A673 (cell line): ENCODE measurements around the gene EYS. TPM values are rescaled to one million over a fixed set of nuclear protein-coding genes. Genes with fewer than 3 reads are reported as not detected.
"Not testable (repeated sequence)": the region's sequence is repeated elsewhere in the genome, so short reads cannot be mapped to it uniquely, and the experiment has no call there.

Source experiments
- BruUV-seq: library from RNA; stranded (reverse); fragments of 400-500 nt; replicated peaks from 2 replicates; lab custom pipeline; 2021; lab: Mats Ljungman, UMichigan
- CTCF ChIA-PET: fragments of 300-600 bp; sonication (Branson Sonifier 250); formaldehyde crosslinking; loops from one replicate; lab custom pipeline; 2022; ENCODE audit warnings: antibody characterized with exemption; lab: Charles Lee
- POLR2A ChIA-PET: fragments of 300-600 bp; sonication (Branson Sonifier 250); formaldehyde crosslinking; loops from one replicate; lab custom pipeline; 2022; ENCODE audit warnings: antibody characterized with exemption; ENCODE audit not compliant: low non-redundant PET; lab: Charles Lee
- DNase-seq: peaks from one replicate; pipeline ENCODE4 v3.0.0-alpha.2; 2015; ENCODE audit warnings: low spot score
- H3K27ac ChIP-seq: fragments of 200-600 bp; sonication (generic); 2 replicates; pipeline ENCODE4 v1.5.1; 2016; ENCODE audit warnings: mixed run types, low read depth, mild to moderate bottlenecking, mixed read lengths, antibody characterized with exemption, low read length; ENCODE audit not compliant: poor library complexity, severe bottlenecking
- H3K27me3 ChIP-seq: fragments of 200-600 bp; sonication (generic); replicated peaks from 2 replicates; pipeline ENCODE4 v1.6.1; 2017; ENCODE audit warnings: mixed run types, low read depth, mild to moderate bottlenecking, mixed read lengths, antibody characterized with exemption, low read length; ENCODE audit not compliant: insufficient read depth, poor library complexity
- H3K36me3 ChIP-seq: fragments of 200-600 bp; sonication (generic); 2 replicates; pipeline ENCODE4 v1.6.1; 2016; ENCODE audit warnings: mixed run types, mild to moderate bottlenecking, mixed read lengths, antibody characterized with exemption, low read length; ENCODE audit not compliant: insufficient read depth, poor library complexity, severe bottlenecking
- H3K4me1 ChIP-seq: fragments of 200-600 bp; sonication (generic); 2 replicates; pipeline ENCODE4 v1.6.1; 2017; ENCODE audit warnings: mixed run types, mild to moderate bottlenecking, mixed read lengths, antibody characterized with exemption, low read length; ENCODE audit not compliant: insufficient read depth, poor library complexity, severe bottlenecking
- H3K4me3 ChIP-seq: fragments of 200-600 bp; sonication (generic); 2 replicates; pipeline ENCODE4 v1.5.1; 2016; ENCODE audit warnings: low read depth, mixed run types, mild to moderate bottlenecking, mixed read lengths, low read length; ENCODE audit not compliant: poor library complexity, severe bottlenecking
- H3K9me3 ChIP-seq: fragments of 200-600 bp; sonication (generic); 2 replicates; pipeline ENCODE4 v1.6.1; 2016; ENCODE audit warnings: mixed run types, low read depth, mild to moderate bottlenecking, mixed read lengths, antibody characterized with exemption, low read length; ENCODE audit not compliant: poor library complexity, severe bottlenecking
- CTCF ChIP-seq: fragments of 300-800, 200-600 bp; sonication (generic); conservative IDR thresholded peaks from 2 replicates; pipeline ENCODE4 v1.5.1; 2017; ENCODE audit warnings: low read depth, mild to moderate bottlenecking, antibody characterized with exemption, low read length, moderate library complexity, mixed read lengths
- EZH2 ChIP-seq: fragments of 200-600 bp; sonication (generic); IDR thresholded peaks from 2 replicates; pipeline ENCODE4 v1.6.1; 2017; ENCODE audit warnings: borderline replicate concordance, low read depth, mild to moderate bottlenecking, mixed read lengths, antibody characterized with exemption, low read length; ENCODE audit not compliant: poor library complexity, severe bottlenecking
- intact Hi-C: fragments of 100-400 bp; cut with micrococcal nuclease; formaldehyde crosslinking; loops from one replicate; pipeline ENCODE4 v1.10.0; 2022; ENCODE audit not compliant: unreplicated experiment
- total RNA-seq: library from RNA; stranded (reverse); gene quantifications from 2 replicates; pipeline ENCODE4 v1.2.3, GENCODE V29; 2021

The EYS gene
- total RNA-seq, 1 experiment from 2014 or later = 0.47 TPM

- H3K27ac ChIP-seq = no peak overlapping the region
- ChIA-PET CTCF (no interaction called here), POLR2A (no interaction called here)
- H3K4me3 ChIP-seq = no peak overlapping the region
- no peaks in the 10 kb centered on the region for H3K9me3 ChIP-seq
- intact Hi-C loops = no loop called here
- DNase-seq = no peak
- H3K4me1 ChIP-seq = no peaks in the 10 kb centered on the region
- H3K36me3 ChIP-seq = no peaks in the 10 kb centered on the region
- no peak for TF ChIP-seq CTCF
- TF ChIP-seq EZH2 = no peak
- H3K27me3 ChIP-seq = no peaks in the 10 kb centered on the region
- BruUV-seq = no TSS peak
Observed at GRCh38 chr6:65006788-65007187, 700.2 kb downstream of the EYS start.

DNA sequence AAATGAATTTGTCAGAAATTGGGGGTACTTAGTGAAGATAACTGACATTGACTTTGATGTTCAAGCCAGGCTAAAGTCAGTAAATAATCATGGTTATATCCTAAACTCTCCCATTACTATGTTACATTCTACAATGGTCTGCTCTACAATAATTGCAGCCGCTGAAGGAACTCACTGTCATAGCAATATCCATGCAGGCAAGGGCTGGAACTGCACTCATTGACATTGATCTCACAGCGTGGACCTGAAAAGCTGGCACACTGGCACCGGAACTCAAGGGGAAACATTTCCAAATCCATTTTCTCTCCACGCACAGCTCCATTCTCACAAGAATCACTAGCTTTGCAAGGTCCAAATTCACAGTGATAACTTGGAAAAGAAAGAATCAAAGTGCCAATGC is 702.7 kb downstream of the EYS start:
- H3K27ac ChIP-seq = no peak overlapping the region
- BruUV-seq = no TSS peak
- intact Hi-C loops = no loop called here
- no peaks in the 10 kb centered on the region for H3K27me3 ChIP-seq
- ChIA-PET POLR2A (no interaction called here), CTCF (no interaction called here)
- no peaks in the 10 kb centered on the region for H3K4me1 ChIP-seq
- H3K36me3 ChIP-seq = no peaks in the 10 kb centered on the region
- no peak overlapping the region for H3K4me3 ChIP-seq
- TF ChIP-seq CTCF (no peak), EZH2 (no peak)
- DNase-seq = no peak
- no peaks in the 10 kb centered on the region for H3K9me3 ChIP-seq

- H3K27ac ChIP-seq, DNase-seq, POLR2A ChIA-PET, H3K4me3 ChIP-seq, BruUV-seq, H3K4me1 ChIP-seq, CTCF ChIA-PET, intact Hi-C loops, H3K36me3 ChIP-seq, H3K27me3 ChIP-seq, H3K9me3 ChIP-seq: not testable (repeated sequence)
Observed at GRCh38 chr6:65002882-65003281, 704.1 kb downstream of the EYS start.

GRCh38 chr6:65000815-65001214 is 706.2 kb downstream of the EYS start:
- ChIA-PET POLR2A (no interaction called here), CTCF (no interaction called here)
- H3K4me1 ChIP-seq = no peaks in the 10 kb centered on the region
- intact Hi-C loops = no loop called here
- DNase-seq = no peak
- no peaks in the 10 kb centered on the region for H3K27me3 ChIP-seq
- no peaks in the 10 kb centered on the region for H3K9me3 ChIP-seq
- H3K4me3 ChIP-seq = no peak overlapping the region
- BruUV-seq = no TSS peak
- no peaks in the 10 kb centered on the region for H3K36me3 ChIP-seq
- TF ChIP-seq EZH2 = no peak
- no peak for TF ChIP-seq CTCF
- no peak overlapping the region for H3K27ac ChIP-seq
